A673 (cell line): Measurements from ENCODE around the gene RHEB.

Experiments
- CTCF ChIP-seq: fragments of 300-800, 200-600 bp; sonication (generic); conservative IDR thresholded peaks from 2 replicates; pipeline ENCODE4 v1.5.1; 2017; ENCODE audit warnings: low read depth, mild to moderate bottlenecking, antibody characterized with exemption, low read length, moderate library complexity, mixed read lengths
- EZH2 ChIP-seq: fragments of 200-600 bp; sonication (generic); IDR thresholded peaks from 2 replicates; pipeline ENCODE4 v1.6.1; 2017; ENCODE audit warnings: borderline replicate concordance, low read depth, mild to moderate bottlenecking, mixed read lengths, antibody characterized with exemption, low read length; ENCODE audit not compliant: poor library complexity, severe bottlenecking

GRCh38 chr7:151452680-151453325, 66.9 kb downstream of the RHEB start:
- TF ChIP-seq CTCF (no peak), EZH2 (no peak)
